ENCODE data around the gene DUSP1.

The DUSP1 gene

DNA sequence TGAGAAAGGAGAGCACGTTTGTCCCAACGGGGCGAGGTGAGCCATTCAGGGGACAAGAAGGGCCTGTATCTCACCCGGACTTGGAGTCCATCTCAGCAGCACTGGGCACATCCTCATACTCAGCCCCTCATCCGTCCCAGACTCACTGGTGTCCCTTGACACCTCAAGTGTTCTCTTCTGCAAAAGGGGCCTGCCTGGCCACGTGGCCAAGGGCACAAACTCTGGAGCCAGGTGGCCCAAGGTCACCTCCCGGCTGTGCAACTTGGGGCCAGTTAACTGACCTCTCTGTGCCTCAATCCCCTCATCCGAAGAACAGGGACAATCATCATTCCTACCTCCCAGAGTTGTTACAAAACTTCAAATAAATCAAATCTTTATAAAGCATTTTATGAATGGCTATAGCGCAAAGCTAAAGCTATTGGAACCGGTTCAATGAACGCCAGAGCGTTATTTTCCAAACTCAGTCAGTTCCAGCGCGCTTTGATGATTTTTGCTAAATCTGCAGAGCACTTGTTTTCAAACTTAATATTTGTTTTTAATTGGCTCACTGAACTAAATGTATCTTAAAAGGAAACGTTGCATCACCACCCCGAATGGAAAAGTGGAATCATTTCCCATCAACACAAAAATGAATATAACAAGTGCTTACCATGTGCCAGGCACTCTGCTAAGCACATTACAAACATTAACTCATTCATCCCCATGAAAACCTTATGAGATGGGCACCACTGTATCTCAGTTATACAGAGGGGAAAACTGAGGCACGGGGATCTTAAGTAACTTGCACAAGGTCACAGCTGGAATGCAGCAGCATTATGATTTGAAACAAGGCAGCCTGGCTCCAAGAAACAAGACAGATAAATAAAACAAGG lies 49.3 kb downstream of the DUSP1 start:
- no peaks in the 10 kb centered on the region for H3K9me3 Mint-ChIP-seq
- H3K4me1 Mint-ChIP-seq: peaks cover 33% of the 10 kb centered on the region
- H3K36me3 Mint-ChIP-seq: peaks cover 7% of the 10 kb centered on the region
- H3K27ac Mint-ChIP-seq: peak overlapping the region; percentile 59
- DNase-seq (ENCODE audit: low spot score in 2 of 2): no peak
- H3K4me3 Mint-ChIP-seq: peak overlapping the region; percentile 45
- ATAC-seq: peak; percentile 55

DNA sequence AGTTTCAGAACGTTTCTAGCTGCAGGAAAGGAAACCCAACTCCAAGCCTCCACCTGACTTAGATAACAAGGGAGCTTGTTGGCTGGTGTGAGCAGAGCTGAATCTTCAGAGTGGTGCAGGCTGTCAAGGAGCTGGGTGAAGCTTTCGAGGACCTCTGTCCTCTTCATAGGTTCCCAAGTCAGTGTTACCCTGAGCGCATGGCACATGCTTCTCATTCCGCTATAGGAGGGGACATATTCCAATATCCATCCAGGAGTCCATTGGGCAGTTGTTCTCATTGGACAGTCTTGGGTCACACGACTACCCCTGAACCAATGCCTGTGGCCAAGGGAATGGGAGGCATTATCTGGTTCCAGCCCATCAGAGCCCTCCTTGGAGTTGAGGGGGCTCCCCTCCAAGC lies 50.3 kb downstream of the DUSP1 start:
- no peak for DNase-seq (ENCODE audit: low spot score in 2 of 2)
- Mint-ChIP-seq H3K36me3 (peaks cover 7% of the 10 kb centered on the region), H3K27ac (no peak overlapping the region), H3K4me1 (peaks cover 33% of the 10 kb centered on the region), H3K9me3 (no peaks in the 10 kb centered on the region), H3K4me3 (no peak overlapping the region)
- no peak for ATAC-seq

DNA sequence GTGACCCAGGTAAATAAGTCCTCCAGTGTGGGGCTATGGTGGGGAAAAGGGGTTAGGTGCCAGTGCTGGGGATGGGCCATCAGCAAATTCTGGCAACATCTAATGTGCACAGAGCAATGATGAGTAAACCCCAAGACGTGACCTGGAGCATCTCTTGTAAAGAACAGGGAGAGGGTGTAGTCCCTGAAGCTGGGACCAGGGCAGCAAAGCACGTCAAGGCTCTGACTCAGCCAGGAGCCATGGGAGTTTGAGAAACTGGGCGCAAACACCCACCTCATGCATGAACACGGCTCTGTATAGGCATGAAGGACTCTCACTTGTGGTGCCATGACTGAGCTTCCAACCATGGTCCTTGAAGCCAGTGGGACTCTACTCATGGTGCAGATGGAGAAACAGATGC lies 51.8 kb downstream of the DUSP1 start:
- Mint-ChIP-seq H3K4me3 (no peak overlapping the region), H3K9me3 (no peaks in the 10 kb centered on the region), H3K27ac (no peak overlapping the region), H3K36me3 (peaks cover 7% of the 10 kb centered on the region), H3K4me1 (peaks cover 33% of the 10 kb centered on the region)
- DNase-seq (ENCODE audit: low spot score in 2 of 2): no peak
- no peak for ATAC-seq

- H3K9me3 Mint-ChIP-seq: no peaks in the 10 kb centered on the region
- H3K27ac Mint-ChIP-seq: no peak overlapping the region
- peaks cover 7% of the 10 kb centered on the region for H3K36me3 Mint-ChIP-seq
- no peak overlapping the region for H3K4me3 Mint-ChIP-seq
- DNase-seq (ENCODE audit: low spot score in 2 of 2) (no peak), ATAC-seq (no peak)
- H3K4me1 Mint-ChIP-seq: peaks cover 33% of the 10 kb centered on the region
Measured at GRCh38 chr5:172718527-172719114, 52.4 kb downstream of the DUSP1 start.

Measured in stimulated activated effector memory CD8-positive, alpha-beta T cell treated with anti-CD3 and anti-CD28 coated beads, Interleukin-12 subunit alpha, Interleukin-12 subunit beta, amount 100 ng/mL, for 72 hours (primary cell).